Right lung (tissue), 5 donors: ENCODE measurements around the gene MAPT. TPM values are rescaled to one million over a fixed set of nuclear protein-coding genes. Genes with fewer than 3 reads are reported as not detected.
"Not testable (repeated sequence)": the region's sequence is repeated elsewhere in the genome, so short reads cannot be mapped to it uniquely, and the experiment has no call there.

Source experiments
- DNase-seq, 2 donors: peaks; one replicate each; pipeline ENCODE4 v3.0.0-alpha.2; 2013
- polyA plus RNA-seq, 5 donors: library from polyadenylated mRNA; unstranded; fragments of 120-200 nt; gene quantifications; one replicate each; pipeline versions ENCODE4 v1.2.1 to v1.2.3, GENCODE V29; 2013; ENCODE audit warnings: inconsistent platforms in 1 of 5, low replicate concordance in 1 of 5; ENCODE audit not compliant: insufficient read length in 5 of 5, insufficient read depth in 1 of 5

MAPT gene
- polyA plus RNA-seq, 5 donors, result 4.6 to 7.1 (median 4.7) TPM

- DNase-seq, result no peak
Measured at GRCh38 chr17:45951403-45951802, 57.0 kb downstream of the MAPT start.

GRCh38 chr17:45951941-45952340, 57.6 kb downstream of the MAPT start:
- no peak for DNase-seq

- no peak for DNase-seq
Measured at GRCh38 chr17:45952814-45953320, 58.5 kb downstream of the MAPT start.

- no peak for DNase-seq
Measured at GRCh38 chr17:45953561-45953960, 59.2 kb downstream of the MAPT start.

GRCh38 chr17:45954914-45955313, 60.6 kb downstream of the MAPT start:
- DNase-seq, result no peak

GRCh38 chr17:45955326-45955725, 61.0 kb downstream of the MAPT start:
- no peak for DNase-seq

- DNase-seq, result no peak
Measured at GRCh38 chr17:45956090-45956489, 61.7 kb downstream of the MAPT start.

- not testable (repeated sequence) for DNase-seq
Measured at GRCh38 chr17:45956746-45957145, 62.4 kb downstream of the MAPT start.

GRCh38 chr17:45958307-45958706, 64.0 kb downstream of the MAPT start:
- DNase-seq, result no peak

- no peak for DNase-seq
Measured at GRCh38 chr17:45958994-45959665, 64.8 kb downstream of the MAPT start.

- no peak for DNase-seq
Measured at GRCh38 chr17:45960311-45960710, 66.0 kb downstream of the MAPT start.

GRCh38 chr17:45961206-45961605, 66.9 kb downstream of the MAPT start:
- DNase-seq, result no peak

- no peak for DNase-seq
Measured at GRCh38 chr17:45962221-45962972, 68.0 kb downstream of the MAPT start.

- DNase-seq, result no peak
Measured at GRCh38 chr17:45963283-45963682, 68.9 kb downstream of the MAPT start.

- DNase-seq, result no peak
Measured at GRCh38 chr17:45963889-45964288, 69.5 kb downstream of the MAPT start.

- no peak for DNase-seq
Measured at GRCh38 chr17:45964634-45965033, 70.3 kb downstream of the MAPT start.

GRCh38 chr17:45965812-45966211, 71.5 kb downstream of the MAPT start:
- DNase-seq, result no peak

- no peak for DNase-seq
Measured at GRCh38 chr17:45966606-45967280, 72.4 kb downstream of the MAPT start.

- no peak for DNase-seq
Measured at GRCh38 chr17:45967378-45967777, 73.0 kb downstream of the MAPT start.

- DNase-seq, result no peak
Measured at GRCh38 chr17:45968732-45969131, 74.4 kb downstream of the MAPT start.

GRCh38 chr17:45969726-45970125, 75.4 kb downstream of the MAPT start:
- no peak for DNase-seq

- no peak for DNase-seq
Measured at GRCh38 chr17:45970659-45971058, 76.3 kb downstream of the MAPT start.

GRCh38 chr17:45971698-45972141, 77.4 kb downstream of the MAPT start:
- no peak for DNase-seq
